Hindlimb muscle (tissue), 1 donor: ENCODE results near the gene ACAD10. TPM values are rescaled to one million over a fixed set of nuclear protein-coding genes. Genes with fewer than 3 reads are reported as not detected.
"Not testable (repeated sequence)": the region's sequence is repeated elsewhere in the genome, so short reads cannot be mapped to it uniquely, and the experiment has no call there.

Source experiments
- DNase-seq: peaks from one replicate; pipeline ENCODE4 v3.0.0-alpha.2; 2013
- polyA plus RNA-seq: library from polyadenylated mRNA; unstranded; fragments of 120-200 nt; gene quantifications from one replicate; pipeline ENCODE4 v1.2.1, GENCODE V29; 2013; ENCODE audit not compliant: insufficient read length

ACAD10 gene
- polyA plus RNA-seq, 1 donor: 22.7 TPM

GRCh38 chr12:111687255-111687654 lies 1.4 kb downstream of the ACAD10 start:
- no peak for DNase-seq

GRCh38 chr12:111687952-111688351 lies 2.1 kb downstream of the ACAD10 start:
- DNase-seq: no peak

GRCh38 chr12:111691262-111691661 lies 5.4 kb downstream of the ACAD10 start:
- DNase-seq: no peak

GRCh38 chr12:111692575-111693210 lies 6.8 kb downstream of the ACAD10 start:
- DNase-seq: no peak

GRCh38 chr12:111693818-111694217 lies 8.0 kb downstream of the ACAD10 start:
- no peak for DNase-seq

GRCh38 chr12:111699962-111700361 lies 14.1 kb downstream of the ACAD10 start:
- DNase-seq: no peak

- DNase-seq: no peak
Observed at GRCh38 chr12:111705672-111706071, 19.8 kb downstream of the ACAD10 start.

- no peak for DNase-seq
Observed at GRCh38 chr12:111706145-111706544, 20.3 kb downstream of the ACAD10 start.

- DNase-seq: peak; percentile 4
Observed at GRCh38 chr12:111715279-111715678, 29.4 kb downstream of the ACAD10 start.

- not testable (repeated sequence) for DNase-seq
Observed at GRCh38 chr12:111719316-111719715, 33.5 kb downstream of the ACAD10 start.

GRCh38 chr12:111720457-111720856 lies 34.6 kb downstream of the ACAD10 start:
- DNase-seq: no peak

- not testable (repeated sequence) for DNase-seq
Observed at GRCh38 chr12:111723646-111724360, 38.0 kb downstream of the ACAD10 start.

GRCh38 chr12:111728795-111729194 lies 42.9 kb downstream of the ACAD10 start:
- DNase-seq: no peak

GRCh38 chr12:111730420-111730819 lies 44.6 kb downstream of the ACAD10 start:
- DNase-seq: no peak

- DNase-seq: no peak
Observed at GRCh38 chr12:111732786-111733185, 46.9 kb downstream of the ACAD10 start.

GRCh38 chr12:111733340-111733915 lies 47.6 kb downstream of the ACAD10 start:
- no peak for DNase-seq

- DNase-seq: not testable (repeated sequence)
Observed at GRCh38 chr12:111739524-111739923, 53.7 kb downstream of the ACAD10 start.

- DNase-seq: no peak
Observed at GRCh38 chr12:111741235-111741812, 55.5 kb downstream of the ACAD10 start.

GRCh38 chr12:111745211-111745610 lies 59.4 kb downstream of the ACAD10 start:
- no peak for DNase-seq

- DNase-seq: no peak
Observed at GRCh38 chr12:111747333-111747732, 61.5 kb downstream of the ACAD10 start.

- peak; percentile 88 for DNase-seq
Observed at GRCh38 chr12:111748151-111748672, 62.4 kb downstream of the ACAD10 start.

- no peak for DNase-seq
Observed at GRCh38 chr12:111748867-111749266, 63.0 kb downstream of the ACAD10 start.

- DNase-seq: no peak
Observed at GRCh38 chr12:111749391-111749790, 63.5 kb downstream of the ACAD10 start.
